ENCODE results near the gene PRKCB. TPM values are rescaled to one million over a fixed set of nuclear protein-coding genes. Genes with fewer than 3 reads are reported as not detected.
A peak's percentile ranks its signal among the peaks of the same experiment; 100 is the strongest.

Gene PRKCB
- polyA plus RNA-seq, 3 donors = 57.4 to 87.4 (median 75.5) TPM

DNA sequence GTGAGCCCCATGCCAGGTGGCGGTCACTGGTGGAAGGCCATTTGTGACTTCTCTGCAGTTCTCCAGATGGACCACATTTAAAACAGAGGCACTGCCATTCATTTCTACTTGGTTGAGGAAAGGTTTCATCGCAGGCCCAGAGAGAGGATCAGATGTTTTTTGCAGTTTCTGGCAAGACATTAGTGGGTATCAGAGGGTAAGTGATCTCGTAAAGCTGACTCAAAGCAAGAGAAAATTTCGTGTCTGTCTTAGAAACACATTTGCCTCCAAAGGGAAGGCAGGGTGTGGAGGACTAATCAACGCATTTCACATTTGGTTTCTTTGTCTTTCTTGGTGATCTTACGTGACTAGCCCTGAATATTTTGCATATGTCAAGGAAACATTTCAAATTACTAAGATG is 81.8 kb downstream of the PRKCB start:
- TF ChIP-seq, protein P1, sequence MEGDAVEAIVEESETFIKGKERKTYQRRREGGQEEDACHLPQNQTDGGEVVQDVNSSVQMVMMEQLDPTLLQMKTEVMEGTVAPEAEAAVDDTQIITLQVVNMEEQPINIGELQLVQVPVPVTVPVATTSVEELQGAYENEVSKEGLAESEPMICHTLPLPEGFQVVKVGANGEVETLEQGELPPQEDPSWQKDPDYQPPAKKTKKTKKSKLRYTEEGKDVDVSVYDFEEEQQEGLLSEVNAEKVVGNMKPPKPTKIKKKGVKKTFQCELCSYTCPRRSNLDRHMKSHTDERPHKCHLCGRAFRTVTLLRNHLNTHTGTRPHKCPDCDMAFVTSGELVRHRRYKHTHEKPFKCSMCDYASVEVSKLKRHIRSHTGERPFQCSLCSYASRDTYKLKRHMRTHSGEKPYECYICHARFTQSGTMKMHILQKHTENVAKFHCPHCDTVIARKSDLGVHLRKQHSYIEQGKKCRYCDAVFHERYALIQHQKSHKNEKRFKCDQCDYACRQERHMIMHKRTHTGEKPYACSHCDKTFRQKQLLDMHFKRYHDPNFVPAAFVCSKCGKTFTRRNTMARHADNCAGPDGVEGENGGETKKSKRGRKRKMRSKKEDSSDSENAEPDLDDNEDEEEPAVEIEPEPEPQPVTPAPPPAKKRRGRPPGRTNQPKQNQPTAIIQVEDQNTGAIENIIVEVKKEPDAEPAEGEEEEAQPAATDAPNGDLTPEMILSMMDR (IDR thresholded peaks at IDR 0.05) = no peak
- no peak overlapping the region for H3K4me3 ChIP-seq (replicated peaks in 1 of 3; ENCODE audit: low read depth in 2 of 3, low read length in 3 of 3)
- H3K36me3 Mint-ChIP-seq = peaks cover 15 to 34% of the 10 kb centered on the region in 2 donors
- H3K27me3 ChIP-seq (ENCODE audit: control insufficient read depth in 2 of 2, insufficient read depth in 2 of 2, low read length in 2 of 2) = no peaks in the 10 kb centered on the region
- H2AFZ ChIP-seq (ENCODE audit: insufficient read depth, low read depth, low read length, poor library complexity, severe bottlenecking) = no peak overlapping the region
- WGBS (ENCODE audit: insufficient coverage) = 96% methylated on average over 2 of the region's 6 CpGs
- H3K4me1 ChIP-seq (ENCODE audit: control insufficient read depth in 1 of 2, insufficient read depth in 2 of 2, low read length in 2 of 2) = peaks cover 6 to 11% of the 10 kb centered on the region in 2 donors
- H3K4me3 Mint-ChIP-seq = no peak overlapping the region
- no peak for DNase-seq
- peaks cover 38% of the 10 kb centered on the region for H3K4me1 Mint-ChIP-seq
- no peaks in the 10 kb centered on the region for H3K9me3 ChIP-seq (replicated peaks in 1 of 2; ENCODE audit: control insufficient read depth in 1 of 2, insufficient read depth in 1 of 2, low read length in 2 of 2)
- no peak overlapping the region for H3K4me2 ChIP-seq (replicated peaks; ENCODE audit: extremely low read depth, low read length, poor library complexity, severe bottlenecking)
- peaks cover 98% of the 10 kb centered on the region for H3K79me2 ChIP-seq (ENCODE audit: insufficient read depth, low read length)
- H3K9ac ChIP-seq (ENCODE audit: insufficient read depth, low read length, poor library complexity, severe bottlenecking) = no peak overlapping the region
- H4K20me1 ChIP-seq (ENCODE audit: insufficient read depth, low read length) = peaks cover 100% of the 10 kb centered on the region
- intact Hi-C loops (cut with micrococcal nuclease) = no loop called here
- no peaks in the 10 kb centered on the region for H3K9me3 Mint-ChIP-seq
- H3K27ac Mint-ChIP-seq = peak overlapping the region in 1 of 7 donors; percentile 8
- no peak overlapping the region for H3K27ac ChIP-seq (ENCODE audit: low read depth in 1 of 2, low read length in 2 of 2)
- peaks cover 5 to 10% of the 10 kb centered on the region in 2 donors for H3K36me3 ChIP-seq (replicated peaks in 1 of 2; ENCODE audit: control insufficient read depth in 1 of 2, insufficient read depth in 2 of 2, low read length in 2 of 2)
- H3K27me3 Mint-ChIP-seq (ENCODE audit: low read depth in 3 of 3) = no peaks in the 10 kb centered on the region

DNA sequence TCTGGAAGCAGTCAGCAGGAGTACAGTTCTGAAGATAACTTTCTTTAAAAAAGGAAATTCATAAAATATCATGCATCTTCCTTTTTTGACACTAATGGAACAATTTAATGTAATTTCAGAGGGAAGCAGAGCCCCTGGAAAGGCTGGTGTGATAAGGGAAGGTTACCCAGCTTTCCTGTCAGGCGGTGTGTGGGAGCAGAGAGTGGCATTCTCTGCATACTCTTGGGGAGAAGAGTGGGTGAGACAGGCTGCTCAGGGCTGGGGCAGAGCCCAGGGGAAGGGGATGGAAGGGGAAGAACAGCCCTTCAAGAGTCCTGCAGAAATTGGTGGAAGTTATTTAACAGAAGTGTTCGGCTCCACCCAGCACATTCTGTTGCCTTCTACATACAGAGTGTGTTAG is 84.7 kb downstream of the PRKCB start:
- Mint-ChIP-seq H3K9me3 (peaks cover 0 to 7% (median 3%) of the 10 kb centered on the region in 7 donors), H3K36me3 (peaks cover 19 to 35% of the 10 kb centered on the region in 2 donors), H3K27ac (peak overlapping the region in 6 of 7 donors; percentile 1 to 83 (median 55)), H3K4me3 (no peak overlapping the region), H3K4me1 (peaks cover 39% of the 10 kb centered on the region), H3K27me3 (ENCODE audit: low read depth in 3 of 3) (peaks cover 0 to 3% (median 0%) of the 10 kb centered on the region in 3 donors)
- DNase-seq = no peak
- Histone ChIP-seq H3K4me3 (replicated peaks in 1 of 3; ENCODE audit: low read depth in 2 of 3, low read length in 3 of 3) (no peak overlapping the region), H3K4me1 (ENCODE audit: control insufficient read depth in 1 of 2, insufficient read depth in 2 of 2, low read length in 2 of 2) (peaks cover 21 to 27% of the 10 kb centered on the region in 2 donors), H3K79me2 (ENCODE audit: insufficient read depth, low read length) (peaks cover 92% of the 10 kb centered on the region), H3K27ac (ENCODE audit: low read depth in 1 of 2, low read length in 2 of 2) (peak overlapping the region; percentile 32 to 35), H3K36me3 (replicated peaks in 1 of 2; ENCODE audit: control insufficient read depth in 1 of 2, insufficient read depth in 2 of 2, low read length in 2 of 2) (peaks cover 9 to 17% of the 10 kb centered on the region in 2 donors), H4K20me1 (ENCODE audit: insufficient read depth, low read length) (peaks cover 100% of the 10 kb centered on the region), H3K27me3 (ENCODE audit: control insufficient read depth in 2 of 2, insufficient read depth in 2 of 2, low read length in 2 of 2) (no peaks in the 10 kb centered on the region), H2AFZ (ENCODE audit: insufficient read depth, low read depth, low read length, poor library complexity, severe bottlenecking) (no peak overlapping the region), H3K9ac (ENCODE audit: insufficient read depth, low read length, poor library complexity, severe bottlenecking) (no peak overlapping the region), H3K9me3 (replicated peaks in 1 of 2; ENCODE audit: control insufficient read depth in 1 of 2, insufficient read depth in 1 of 2, low read length in 2 of 2) (no peaks in the 10 kb centered on the region), H3K4me2 (replicated peaks; ENCODE audit: extremely low read depth, low read length, poor library complexity, severe bottlenecking) (no peak overlapping the region)
- 36% methylated on average over 1 of the region's 2 CpGs for WGBS (ENCODE audit: insufficient coverage)
- intact Hi-C loops (cut with micrococcal nuclease) = loop anchor here in 1 of 2 donors (5.0 kb wide), 1 partner anchor 37 kb away; no protein-coding TSS in a partner anchor
- TF ChIP-seq, protein P1 (IDR thresholded peaks at IDR 0.05) = no peak

Data from CD14-positive monocyte (primary cell).